WTC11 (cell line): ENCODE data around the gene MIA3. TPM values are rescaled to one million over a fixed set of nuclear protein-coding genes. Genes with fewer than 3 reads are reported as not detected.

Source experiments
- ATAC-seq: fragments of 200-7000 bp; cut with Tn5 transposase; 2 replicates; pipeline ENCODE4 v1.10.0; 2021; ENCODE audit warnings: mild to moderate bottlenecking, moderate library complexity
- CTCF ChIA-PET: fragments of 300-600 bp; sonication (Branson Sonifier 250); formaldehyde crosslinking; loops from one replicate; lab custom pipeline; 2021; ENCODE audit warnings: antibody characterized with exemption; lab: Charles Lee
- POLR2A ChIA-PET: fragments of 350-600 bp; sonication (Branson Sonifier 250); formaldehyde crosslinking; loops from one replicate; lab custom pipeline; 2021; ENCODE audit warnings: antibody characterized with exemption; lab: Charles Lee
- DNase-seq: peaks from one replicate; pipeline ENCODE4 v3.0.0; 2021; ENCODE audit warnings: low spot score
- H3K27ac Mint-ChIP-seq: 2 replicates; pipeline ENCODE4 v1.8.0; 2021; ENCODE audit warnings: mixed read lengths
- H3K27me3 Mint-ChIP-seq: 2 replicates; pipeline ENCODE4 v1.8.0; 2021; ENCODE audit warnings: low read depth, mild to moderate bottlenecking, moderate library complexity, mixed read lengths
- H3K36me3 Mint-ChIP-seq: 2 replicates; pipeline ENCODE4 v1.8.0; 2021; ENCODE audit warnings: mixed read lengths
- H3K4me1 Mint-ChIP-seq: 2 replicates; pipeline ENCODE4 v1.8.0; 2022; ENCODE audit warnings: mixed read lengths
- H3K4me3 Mint-ChIP-seq: 2 replicates; pipeline ENCODE4 v1.8.0; 2021; ENCODE audit warnings: mild to moderate bottlenecking, moderate library complexity, mixed read lengths
- H3K9me3 Mint-ChIP-seq: 2 replicates; pipeline ENCODE4 v1.8.0; 2021; ENCODE audit warnings: mixed read lengths
- ARID4B ChIP-seq: sonication (generic); formaldehyde crosslinking; IDR thresholded peaks from 2 replicates; pipeline ENCODE4 v1.8.0; 2023; ENCODE audit warnings: missing genetic modification reagents, mild to moderate bottlenecking, borderline replicate concordance
- ATF3 ChIP-seq: sonication (generic); formaldehyde crosslinking; conservative IDR thresholded peaks from 2 replicates; pipeline ENCODE4 v1.8.1; 2022; ENCODE audit warnings: mild to moderate bottlenecking, missing genetic modification reagents
- CBFB ChIP-seq: sonication (generic); formaldehyde crosslinking; IDR thresholded peaks from 2 replicates; pipeline ENCODE4 v1.8.1; 2022; ENCODE audit warnings: mild to moderate bottlenecking, low read depth, missing genetic modification reagents
- CTCF ChIP-seq: fragments of 200-600 bp; IDR thresholded peaks from 2 replicates; pipeline ENCODE4 v1.8.0; 2022; ENCODE audit warnings: antibody characterized with exemption
- ELF4 ChIP-seq: sonication (generic); formaldehyde crosslinking; IDR thresholded peaks from 2 replicates; pipeline ENCODE4 v1.8.1; 2022; ENCODE audit warnings: low read depth, mild to moderate bottlenecking, moderate library complexity, missing genetic modification reagents
- FOXJ3 ChIP-seq: sonication (generic); formaldehyde crosslinking; IDR thresholded peaks from 2 replicates; pipeline ENCODE4 v1.9.0; 2021; ENCODE audit warnings: missing genetic modification reagents, mild to moderate bottlenecking, borderline replicate concordance
- HMGA2 ChIP-seq: fragments of 250-450 bp; sonication (Bioruptor Pico); IDR thresholded peaks from 2 replicates; pipeline ENCODE4 v1.4.0; 2021; ENCODE audit warnings: mild to moderate bottlenecking, moderate library complexity
- IRF2 ChIP-seq: sonication (generic); formaldehyde crosslinking; IDR thresholded peaks from 2 replicates; pipeline ENCODE4 v1.8.0; 2022; ENCODE audit warnings: low read depth, missing genetic modification reagents, borderline replicate concordance
- MAX ChIP-seq: sonication (generic); formaldehyde crosslinking; IDR thresholded peaks from 2 replicates; pipeline ENCODE4 v1.8.0; 2022; ENCODE audit warnings: mild to moderate bottlenecking, missing genetic modification reagents
- NFE2L1 ChIP-seq: sonication (generic); formaldehyde crosslinking; IDR thresholded peaks from 2 replicates; pipeline ENCODE4 v1.8.1; 2023; ENCODE audit warnings: missing genetic modification reagents
- RELA ChIP-seq: sonication (generic); formaldehyde crosslinking; IDR thresholded peaks from 2 replicates; pipeline ENCODE4 v1.8.1; 2022; ENCODE audit warnings: missing genetic modification reagents, mild to moderate bottlenecking, borderline replicate concordance
- STAT6 ChIP-seq: sonication (generic); formaldehyde crosslinking; conservative IDR thresholded peaks from 2 replicates; pipeline ENCODE4 v1.8.1; 2023; ENCODE audit warnings: mild to moderate bottlenecking, low read depth, missing genetic modification reagents, moderate library complexity
- TEAD1 ChIP-seq: sonication (generic); formaldehyde crosslinking; IDR thresholded peaks from 2 replicates; pipeline ENCODE4 v1.8.0; 2022; ENCODE audit warnings: mild to moderate bottlenecking, missing genetic modification reagents
- ZBTB21 ChIP-seq: sonication (generic); formaldehyde crosslinking; IDR thresholded peaks from 2 replicates; pipeline ENCODE4 v1.8.1; 2023; ENCODE audit warnings: mild to moderate bottlenecking, missing genetic modification reagents, borderline replicate concordance
- ZNF396 ChIP-seq: fragments of 250-450 bp; sonication (Bioruptor Pico); IDR thresholded peaks from 2 replicates; pipeline ENCODE4 v1.8.0; 2021; ENCODE audit warnings: mild to moderate bottlenecking, moderate library complexity, borderline replicate concordance
- ZNF423 ChIP-seq: fragments of 250-450 bp; sonication (Bioruptor Pico); IDR thresholded peaks from 2 replicates; pipeline ENCODE4 v2.1.2; 2022; ENCODE audit warnings: mild to moderate bottlenecking, moderate library complexity
- ZNF425 ChIP-seq: fragments of 250-450 bp; sonication (Bioruptor Pico); conservative IDR thresholded peaks from 2 replicates; pipeline ENCODE4 v1.9.0; 2021; ENCODE audit warnings: mild to moderate bottlenecking
- total RNA-seq: library from RNA; stranded (reverse); gene quantifications from 3 replicates; pipeline ENCODE4 v1.2.3, GENCODE V29; 2021

MIA3 gene
- total RNA-seq, 1 experiment from 2014 or later: 70.0 TPM

GRCh38 chr1:222570837-222571236, 47.1 kb upstream of the MIA3 start:
- no peak for ATAC-seq
- Mint-ChIP-seq H3K4me1 (no peaks in the 10 kb centered on the region), H3K27ac (no peak overlapping the region)
- no peak for DNase-seq
- TF ChIP-seq ZNF423 (CRISPR knock-in tag): no peak
- TF ChIP-seq STAT6 (CRISPR knock-in tag): no peak
- TF ChIP-seq CBFB (CRISPR knock-in tag): no peak
- TF ChIP-seq HMGA2: no peak
- TF ChIP-seq CTCF: no peak
- TF ChIP-seq TEAD1: no peak
- TF ChIP-seq ELF4 (CRISPR knock-in tag): no peak
- no peak for TF ChIP-seq RELA (CRISPR knock-in tag)
- no peak for TF ChIP-seq FOXJ3 (CRISPR knock-in tag)
- TF ChIP-seq MAX (CRISPR knock-in tag): no peak
- no peak for TF ChIP-seq ZNF396 (CRISPR knock-in tag)
- no peak for TF ChIP-seq ARID4B (CRISPR knock-in tag)
- TF ChIP-seq IRF2 (CRISPR knock-in tag): no peak
- TF ChIP-seq ZNF425 (CRISPR knock-in tag): no peak
- no peak for TF ChIP-seq ATF3
- TF ChIP-seq NFE2L1: no peak
- no peak for TF ChIP-seq ZBTB21 (CRISPR knock-in tag)
- TF ChIP-seq, all 79 proteins: peak for 0
- Mint-ChIP-seq H3K4me3 (no peak overlapping the region), H3K27me3 (no peaks in the 10 kb centered on the region), H3K36me3 (peaks cover 29% of the 10 kb centered on the region), H3K9me3 (no peaks in the 10 kb centered on the region)
- ChIA-PET CTCF (no interaction called here), POLR2A (no interaction called here)
